ENCODE data around the gene TAOK1.

DNA sequence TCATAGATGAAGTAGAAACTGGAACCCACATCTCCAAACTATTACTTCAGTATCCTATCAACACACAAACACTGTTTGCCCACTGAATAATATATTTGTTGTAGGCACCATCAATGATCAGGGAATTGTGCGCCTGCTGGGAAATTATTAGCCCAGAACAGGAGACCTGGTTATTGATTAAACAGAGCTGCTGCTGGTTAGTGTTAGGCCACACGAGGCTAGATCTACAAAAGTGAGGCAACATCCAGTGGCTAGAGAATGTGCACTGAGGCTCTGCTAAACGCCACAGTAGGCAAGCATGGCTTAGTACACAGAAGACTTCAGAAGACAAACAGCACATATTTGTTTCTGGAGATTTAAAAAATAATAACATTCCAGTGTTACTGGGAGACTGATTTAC is 165.7 kb downstream of the TAOK1 start:
- TF ChIP-seq CTCF (IDR thresholded peaks at IDR 0.05) (no peak), POLR2A (IDR thresholded peaks at IDR 0.05) (no peak)
